K562 (cell line): Measurements from ENCODE around the gene OPRD1. TPM values are rescaled to one million over a fixed set of nuclear protein-coding genes. Genes with fewer than 3 reads are reported as not detected.

ENCODE experiments used
- ATAC-seq: fragments of 200-7000 bp; cut with Tn5 transposase; 3 replicates; pipeline ENCODE4 v1.9.1; 2020; ENCODE audit warnings: moderate library complexity
- BruUV-seq: library from RNA; stranded (reverse); fragments of 400-500 nt; replicated peaks from 2 replicates; lab custom pipeline; 2021; lab: Mats Ljungman, UMichigan
- CTCF ChIA-PET: fragments of 300-600 bp; formaldehyde crosslinking; extraction: SDS; loops from one replicate; lab custom pipeline; 2021; ENCODE audit warnings: low intra/inter-chr PET ratio; lab: Yijun Ruan, JAX
- POLR2A ChIA-PET: fragments of 300-600, 350-650 bp; sonication (Branson Sonifier 250); formaldehyde crosslinking; extraction: SDS; loops from one replicate; lab custom pipeline; 2021; ENCODE audit warnings: antibody characterized with exemption, inconsistent platforms; lab: Yijun Ruan, JAX
- DNase-seq, 4 experiments: peaks; one replicate each; pipeline versions ENCODE4 v3.0.0 to v3.0.0-alpha.2; 2011 to 2018; ENCODE audit warnings: low spot score in 3 of 4, mixed read lengths in 3 of 4; ENCODE audit errors: extremely low read depth in 1 of 4
- FAIRE-seq: peaks from 2 replicates; lab custom pipeline; 2011; peaks lifted over from hg19 to GRCh38; lab: Jason Lieb, UNC
- H2AFZ ChIP-seq: 2 replicates; pipeline ENCODE4 v1.6.0; 2011; ENCODE audit warnings: low read depth, low read length, control low read depth, inconsistent platforms
- H3K27ac ChIP-seq: fragments of 200-600 bp; 3 replicates; pipeline ENCODE4 v1.8.0; 2011; ENCODE audit warnings: low read depth, mild to moderate bottlenecking, control low read depth, inconsistent platforms, low read length, moderate library complexity, mixed read lengths; ENCODE audit errors: extremely low read depth
- H3K27me3 ChIP-seq, 2 experiments: fragments of 300-600 bp in 1 of 2; 2 replicates in 1 of 2; 3 replicates in 1 of 2; pipeline versions ENCODE4 v1.6.0 to v1.8.0; 2011; ENCODE audit warnings: inconsistent platforms in 2 of 2, low read length in 2 of 2, mild to moderate bottlenecking in 1 of 2, mixed read lengths in 1 of 2, moderate library complexity in 1 of 2; ENCODE audit not compliant: control insufficient read depth in 2 of 2, insufficient read depth in 2 of 2
- H3K36me3 ChIP-seq: fragments of 300-600 bp; 3 replicates; pipeline ENCODE4 v1.8.0; 2011; ENCODE audit warnings: mild to moderate bottlenecking, low read length, inconsistent platforms; ENCODE audit not compliant: control insufficient read depth, insufficient read depth
- H3K4me1 ChIP-seq, 2 experiments: fragments of 200-600 bp in 1 of 2; replicated peaks in 1 of 2; 2 replicates in 1 of 2; 3 replicates in 1 of 2; pipeline versions ENCODE4 v1.5.1 to v1.8.0; 2011; ENCODE audit warnings: inconsistent platforms in 2 of 2, low read length in 2 of 2, mild to moderate bottlenecking in 1 of 2, mixed read lengths in 1 of 2, moderate library complexity in 1 of 2; ENCODE audit not compliant: control insufficient read depth in 2 of 2, insufficient read depth in 2 of 2
- H3K4me2 ChIP-seq: 2 replicates; pipeline ENCODE4 v1.6.1; 2011; ENCODE audit warnings: low read length, control low read depth, inconsistent platforms, mixed read lengths; ENCODE audit not compliant: insufficient read depth
- H3K4me3 ChIP-seq: fragments of 200-600 bp; sonication (generic), shearing (Covaris generic); 2 replicates; pipeline ENCODE4 v1.5.1; 2016; ENCODE audit warnings: control low read depth, inconsistent platforms
- H3K79me2 ChIP-seq: fragments of 200-600 bp; 3 replicates; pipeline ENCODE4 v1.8.0; 2011; ENCODE audit warnings: low read length, inconsistent platforms; ENCODE audit not compliant: control insufficient read depth, insufficient read depth
- H3K9ac ChIP-seq, 2 experiments: 2 replicates each; pipeline versions ENCODE4 v1.6.0 to v1.6.1; 2011; ENCODE audit warnings: low read depth in 2 of 2, low read length in 2 of 2, control low read depth in 1 of 2, inconsistent platforms in 1 of 2, mild to moderate bottlenecking in 1 of 2, mixed read lengths in 1 of 2; ENCODE audit not compliant: insufficient read depth in 1 of 2
- H3K9me1 ChIP-seq: one replicate; pipeline ENCODE4 v1.6.0; 2011; ENCODE audit warnings: inconsistent platforms, mild to moderate bottlenecking, low read length, moderate library complexity; ENCODE audit not compliant: control insufficient read depth, insufficient read depth
- H3K9me3 ChIP-seq: replicated peaks from 2 replicates; pipeline ENCODE4 v1.5.1; 2011; ENCODE audit warnings: low read depth, low read length, inconsistent platforms; ENCODE audit not compliant: control insufficient read depth, insufficient read depth
- H4K20me1 ChIP-seq: replicated peaks from 2 replicates; pipeline ENCODE4 v1.6.1; 2011; ENCODE audit warnings: low read length, inconsistent platforms, mixed read lengths; ENCODE audit not compliant: control insufficient read depth, insufficient read depth
- CBFA2T3 ChIP-seq: fragments of 450-650 bp; IDR thresholded peaks from 2 replicates; pipeline ENCODE4 v1.6.1; 2017
- HDAC3 ChIP-seq: fragments of 450-650 bp; IDR thresholded peaks from 2 replicates; pipeline ENCODE4 v1.6.1; 2018; ENCODE audit warnings: borderline replicate concordance, mild to moderate bottlenecking, moderate library complexity; ENCODE audit not compliant: partially characterized antibody
- HMGN3 ChIP-seq: IDR thresholded peaks from 2 replicates; pipeline ENCODE4 v1.6.1; 2011; ENCODE audit warnings: borderline replicate concordance, low read depth, mild to moderate bottlenecking, mixed read lengths, low read length; ENCODE audit not compliant: insufficient read length; ENCODE audit errors: extremely low read depth
- KDM1A ChIP-seq, 2 experiments: fragments of 450-650 bp; IDR thresholded peaks; 2 replicates each; pipeline ENCODE4 v1.6.1; 2016; ENCODE audit warnings: mild to moderate bottlenecking in 2 of 2
- MECOM ChIP-seq: fragments of 250-450 bp; sonication (Bioruptor Pico); IDR thresholded peaks from 2 replicates; pipeline ENCODE4 v1.8.0; 2022; ENCODE audit warnings: inconsistent platforms
- POLR2B ChIP-seq: fragments of 450-650 bp; IDR thresholded peaks from 2 replicates; pipeline ENCODE4 v1.6.1; 2018; ENCODE audit warnings: low read depth; ENCODE audit not compliant: partially characterized antibody
- POLR2G ChIP-seq: fragments of 200-400 bp; formaldehyde crosslinking; IDR thresholded peaks from 2 replicates; pipeline ENCODE4 v1.6.1; 2017; ENCODE audit warnings: low read depth, mild to moderate bottlenecking, antibody characterized with exemption, low read length, moderate library complexity
- TRIM25 ChIP-seq: fragments of 450-650 bp; IDR thresholded peaks from 2 replicates; pipeline ENCODE4 v1.7.0; 2016; ENCODE audit warnings: borderline replicate concordance
- ZNF143 ChIP-seq: sonication (generic); formaldehyde crosslinking; IDR thresholded peaks from 2 replicates; pipeline ENCODE4 v1.9.0; 2022; ENCODE audit warnings: mild to moderate bottlenecking, missing genetic modification reagents
- ZNF384 ChIP-seq: IDR thresholded peaks from 2 replicates; pipeline ENCODE4 v1.6.1; 2012; ENCODE audit warnings: low read depth, low read length, improper control_type of control experiment
- ZNF431 ChIP-seq: sonication (generic); formaldehyde crosslinking; IDR thresholded peaks from 2 replicates; pipeline ENCODE4 v1.8.0; 2022; ENCODE audit warnings: mild to moderate bottlenecking, missing genetic modification reagents
- ZNF77 ChIP-seq: fragments of 250-450 bp; sonication (Bioruptor Pico); IDR thresholded peaks from 2 replicates; pipeline ENCODE4 v1.5.0; 2020
- WGBS: fragments of 100-300 bp; shearing (Covaris generic); methylation state at CpG from one replicate; pipeline ENCODE4 v1.1.6; 2016; ENCODE audit warnings: low coverage, mixed read lengths; ENCODE audit not compliant: insufficient coverage; ENCODE audit errors: missing lambda C conversion rate; 5-methylcytosine and 5-hydroxymethylcytosine counted together
- in situ Hi-C: fragments of 300-500 bp; cut with MboI; formaldehyde crosslinking; loops from 4 replicates; pipeline ENCODE4 v1.15.0; 2018; ENCODE audit warnings: inconsistent platforms, mixed read lengths
- intact Hi-C: fragments of 100-400 bp; cut with micrococcal nuclease; formaldehyde crosslinking; loops from 2 replicates; pipeline ENCODE4 v1.14.2; 2022
- polyA plus RNA-seq, 8 experiments: library from polyadenylated mRNA; depleted of rRNA in 4 of 8; stranded (reverse) in 5 of 8; unstranded in 3 of 8; fragments of >200 nt; fragmentation: Nextera tagmentation in 2 of 8; fragmentation: Illumina TruSeq in 1 of 8; extraction: Ambion mirVana in 2 of 8; extraction: Trizol in 1 of 8; gene quantifications; 2 replicates each; pipeline versions ENCODE4 v1.2.1 to v1.2.3, GENCODE V29; 2011 to 2014; ENCODE audit warnings: inconsistent platforms in 1 of 8, missing spikeins in 1 of 8
- total RNA-seq, 7 experiments: library from RNA; depleted of rRNA in 6 of 7; stranded (reverse); fragments of >200 nt in 6 of 7; fragmentation: Illumina TruSeq in 2 of 7; extraction: Trizol in 2 of 7; gene quantifications; 2 replicates each; pipeline versions ENCODE4 v1.2.1 to v1.2.3, GENCODE V29; 2011 to 2021; ENCODE audit warnings: low replicate concordance in 1 of 7

OPRD1 gene
- total and polyA plus RNA-seq, 9 of the 15 experiments (the other 6 are each of a cell fraction or from before 2014, with no cell fraction given) = under 0.01 to 0.03 (median under 0.01) TPM; not detected in 6

DNA sequence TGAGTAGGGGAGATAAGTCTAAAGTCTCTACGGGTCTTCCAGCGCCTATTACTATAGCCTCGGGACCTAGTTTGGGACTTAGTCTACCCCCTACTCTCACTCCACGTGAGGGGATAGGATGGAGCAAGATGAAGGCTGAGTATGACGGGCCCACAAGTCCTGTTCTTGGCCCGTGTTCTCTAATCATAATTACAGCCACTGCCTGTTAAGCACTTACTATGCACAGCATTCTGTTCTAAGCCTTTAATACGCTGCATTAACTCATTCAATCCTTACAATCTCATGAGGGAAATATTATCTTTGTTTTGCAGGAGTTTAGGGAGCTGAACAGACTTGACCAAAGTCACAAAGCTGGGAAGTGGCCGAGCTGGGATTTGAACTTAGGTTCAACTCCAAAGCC is 78.5 kb downstream of the OPRD1 start:
- H3K9ac ChIP-seq = peak overlapping the region in 1 of 2 experiments; percentile 80; a peak in 2 of 4 replicates
- peak overlapping the region; percentile 30; the same call in 1 of the 3 replicates for H3K27ac ChIP-seq
- in situ Hi-C loops (no loop called here), intact Hi-C loops (no loop called here)
- no peak for ATAC-seq
- peaks cover 94% of the 10 kb centered on the region for H3K79me2 ChIP-seq
- DNase-seq = no peak
- POLR2A ChIA-PET = interaction anchor here (1.0 to 2.5 kb wide), 5 partner anchors 10 to 142 kb away, joined by 5 to 10 read pairs (median 5); partner anchors contain the start of gene EPB41
- BruUV-seq = TSS peak; percentile 15
- peaks cover 60% of the 10 kb centered on the region for H3K36me3 ChIP-seq
- H3K27me3 ChIP-seq = no peaks in the 10 kb centered on the region
- 64% methylated on average over 8 of the region's 8 CpGs for WGBS
- no peak for FAIRE-seq
- H3K4me1 ChIP-seq = peaks cover 45 to 63% of the 10 kb centered on the region in 2 experiments
- H2AFZ ChIP-seq = no peak overlapping the region
- H3K4me2 ChIP-seq = no peak overlapping the region
- CTCF ChIA-PET = no interaction called here
- no peaks in the 10 kb centered on the region for H3K9me3 ChIP-seq
- H3K4me3 ChIP-seq = no peak overlapping the region
- H4K20me1 ChIP-seq = peaks cover 34% of the 10 kb centered on the region; the same call in 1 of the 2 replicates
- H3K9me1 ChIP-seq = peaks cover 16% of the 10 kb centered on the region
- TF ChIP-seq CBFA2T3 = peak; percentile 42; the same call in 1 of the 2 replicates
- TF ChIP-seq POLR2G = no peak
- TF ChIP-seq KDM1A (IDR thresholded peaks at IDR 0.05) = peak in 1 of 2 experiments; percentile 31; a peak in 1 of 4 replicates

GRCh38 chr1:28890836-28891235 is 78.9 kb downstream of the OPRD1 start:
- Histone ChIP-seq H3K27ac (no peak overlapping the region; the same call in 2 of the 3 replicates), H3K27me3 (no peaks in the 10 kb centered on the region), H3K9me1 (peaks cover 16% of the 10 kb centered on the region), H3K36me3 (peaks cover 63% of the 10 kb centered on the region), H3K9me3 (no peaks in the 10 kb centered on the region), H2AFZ (no peak overlapping the region), H3K79me2 (peaks cover 95% of the 10 kb centered on the region), H3K4me3 (no peak overlapping the region), H4K20me1 (peaks cover 34% of the 10 kb centered on the region; the same call in 1 of the 2 replicates), H3K4me1 (peaks cover 41 to 59% of the 10 kb centered on the region in 2 experiments), H3K9ac (peak overlapping the region in 1 of 2 experiments; percentile 80; a peak in 3 of 4 replicates), H3K4me2 (no peak overlapping the region)
- CTCF ChIA-PET = no interaction called here
- BruUV-seq = no TSS peak
- in situ Hi-C loops (no loop called here), intact Hi-C loops (no loop called here)
- 74% methylated on average over 2 of the region's 2 CpGs for WGBS
- POLR2A ChIA-PET = interaction anchor here (1.0 to 2.5 kb wide), 6 partner anchors 9 to 289 kb away, joined by 3 to 10 read pairs (median 5); partner anchors contain the start of gene EPB41
- FAIRE-seq = no peak
- DNase-seq = no peak
- no peak for ATAC-seq
- no peak for TF ChIP-seq ZNF143
- TF ChIP-seq ZNF431 (CRISPR knock-in tag) = no peak
- TF ChIP-seq ZNF77 = no peak
- TF ChIP-seq POLR2B = no peak
- no peak for TF ChIP-seq HMGN3
- no peak for TF ChIP-seq ZNF384
- TF ChIP-seq MECOM = no peak
- TF ChIP-seq HDAC3 = no peak
- TF ChIP-seq TRIM25 = no peak
